ENCODE data around the gene KCNMA1.

KCNMA1 gene

DNA sequence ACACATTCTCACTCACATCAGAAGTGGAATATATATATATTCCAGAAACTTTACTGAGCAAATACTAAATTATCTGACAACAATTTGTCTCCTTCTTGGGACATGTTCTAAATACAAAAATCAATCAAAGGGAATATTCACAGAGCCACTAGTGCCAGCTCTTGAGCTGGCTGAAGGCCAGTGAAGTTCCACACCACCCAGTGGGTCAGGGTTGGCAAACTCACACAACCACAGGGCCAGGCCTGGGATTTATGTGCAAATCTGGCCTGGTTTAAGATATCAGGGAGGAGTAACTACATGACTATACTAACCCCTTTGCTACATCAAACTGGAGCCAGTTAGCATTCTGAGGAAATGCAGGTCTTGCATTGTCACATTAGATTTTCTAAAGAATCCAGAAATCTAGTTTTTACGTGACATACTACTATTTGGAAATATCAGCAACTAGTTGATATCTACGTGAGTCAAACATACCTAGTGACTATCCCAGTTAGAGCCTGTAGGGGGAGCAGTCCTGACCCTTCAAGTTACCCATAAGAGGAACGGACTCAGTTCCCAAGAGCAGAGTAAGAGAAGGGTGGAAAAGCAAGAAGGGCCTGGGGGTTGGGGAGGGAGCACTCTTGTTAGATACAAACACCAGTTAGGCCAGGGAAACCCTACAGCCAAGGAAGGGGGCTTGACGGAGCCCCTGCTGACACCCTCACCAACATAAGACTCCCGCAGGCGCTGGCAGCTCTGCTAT, 600.4 kb downstream of the KCNMA1 start:
- Histone ChIP-seq H3K4me1 (ENCODE audit: control insufficient read depth, insufficient read depth, low read length) (peaks cover 3% of the 10 kb centered on the region), H3K4me3 (ENCODE audit: low read length in 2 of 2) (no peak overlapping the region), H3K27me3 (ENCODE audit: control insufficient read depth in 1 of 2, insufficient read depth in 2 of 2, low read length in 2 of 2) (no peaks in the 10 kb centered on the region), H3K27ac (ENCODE audit: low read length) (no peak overlapping the region), H3K36me3 (ENCODE audit: control insufficient read depth in 2 of 2, insufficient read depth in 2 of 2, low read length in 2 of 2) (peaks cover 14% of the 10 kb centered on the region in 2 donors), H3K9ac (ENCODE audit: low read length in 2 of 2) (no peak overlapping the region), H3K9me3 (ENCODE audit: control insufficient read depth in 2 of 2, low read length in 2 of 2) (no peaks in the 10 kb centered on the region)

DNA sequence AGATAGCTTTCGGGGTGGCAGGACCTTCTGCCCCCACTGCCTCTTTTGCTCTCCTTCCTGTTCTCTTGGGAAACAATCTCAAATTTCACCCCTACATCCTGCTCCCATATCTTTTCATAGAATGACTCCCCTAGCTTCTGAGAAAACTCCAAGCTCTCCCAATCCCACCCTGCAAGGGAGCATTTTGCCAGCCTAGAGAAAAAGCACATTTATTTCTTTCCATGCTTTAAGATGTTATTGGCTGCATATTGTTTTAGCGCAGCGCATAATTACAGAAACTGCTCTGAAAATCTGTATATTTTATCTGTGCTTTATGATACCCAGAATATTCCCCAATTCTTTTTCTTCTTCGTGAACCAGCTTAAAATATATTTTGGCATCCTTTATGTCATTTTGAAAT, 601.3 kb downstream of the KCNMA1 start:
- Histone ChIP-seq H3K36me3 (ENCODE audit: control insufficient read depth in 2 of 2, insufficient read depth in 2 of 2, low read length in 2 of 2) (peaks cover 14% of the 10 kb centered on the region in 2 donors), H3K9me3 (ENCODE audit: control insufficient read depth in 2 of 2, low read length in 2 of 2) (no peaks in the 10 kb centered on the region), H3K4me1 (ENCODE audit: control insufficient read depth, insufficient read depth, low read length) (peaks cover 3% of the 10 kb centered on the region), H3K27me3 (ENCODE audit: control insufficient read depth in 1 of 2, insufficient read depth in 2 of 2, low read length in 2 of 2) (no peaks in the 10 kb centered on the region), H3K4me3 (ENCODE audit: low read length in 2 of 2) (no peak overlapping the region), H3K9ac (ENCODE audit: low read length in 2 of 2) (no peak overlapping the region), H3K27ac (ENCODE audit: low read length) (no peak overlapping the region)

DNA sequence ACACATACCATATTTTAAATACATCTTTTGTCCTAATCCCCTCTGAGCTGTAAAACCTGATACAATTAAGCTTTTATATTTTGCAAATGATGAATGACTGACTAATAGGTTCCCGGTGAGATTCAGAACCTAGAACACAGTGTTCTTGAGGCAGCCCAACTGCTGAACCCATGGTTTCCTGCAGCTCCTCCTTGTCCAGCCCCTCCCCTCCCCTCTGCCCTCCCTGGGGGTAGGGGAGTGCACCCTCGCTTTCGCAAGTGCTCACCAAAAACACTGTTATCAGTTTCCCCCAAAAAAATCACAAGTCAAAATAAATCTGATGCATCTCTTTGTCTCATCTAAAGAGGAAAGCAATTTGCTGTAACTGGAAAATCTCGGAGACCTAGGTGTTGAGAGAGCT, 602.8 kb downstream of the KCNMA1 start:
- Histone ChIP-seq H3K27me3 (ENCODE audit: control insufficient read depth in 1 of 2, insufficient read depth in 2 of 2, low read length in 2 of 2) (no peaks in the 10 kb centered on the region), H3K27ac (ENCODE audit: low read length) (no peak overlapping the region), H3K9ac (ENCODE audit: low read length in 2 of 2) (no peak overlapping the region), H3K36me3 (ENCODE audit: control insufficient read depth in 2 of 2, insufficient read depth in 2 of 2, low read length in 2 of 2) (peaks cover 14% of the 10 kb centered on the region in 2 donors), H3K4me1 (ENCODE audit: control insufficient read depth, insufficient read depth, low read length) (peaks cover 3% of the 10 kb centered on the region), H3K4me3 (ENCODE audit: low read length in 2 of 2) (no peak overlapping the region), H3K9me3 (ENCODE audit: control insufficient read depth in 2 of 2, low read length in 2 of 2) (no peaks in the 10 kb centered on the region)

DNA sequence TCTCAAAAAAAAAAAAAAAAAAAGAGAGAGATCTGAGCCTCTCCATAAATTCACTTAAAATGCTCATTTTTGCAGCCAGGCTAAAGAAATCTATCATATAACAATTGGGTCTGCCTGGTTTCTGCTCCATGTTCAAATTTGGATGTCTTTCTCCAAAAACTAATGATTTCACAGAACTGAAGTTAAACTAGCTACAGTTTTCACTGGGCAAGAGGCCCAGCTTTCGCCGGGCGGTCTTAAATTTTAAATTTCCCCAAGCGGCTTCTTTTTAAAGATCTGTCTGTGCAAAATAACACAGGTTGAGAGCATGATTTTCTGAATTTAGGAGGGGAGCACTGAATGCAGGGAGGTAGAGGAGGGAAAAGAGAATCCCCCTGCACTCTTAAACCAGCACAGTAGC, 603.4 kb downstream of the KCNMA1 start:
- Histone ChIP-seq H3K9ac (ENCODE audit: low read length in 2 of 2) (no peak overlapping the region), H3K9me3 (ENCODE audit: control insufficient read depth in 2 of 2, low read length in 2 of 2) (no peaks in the 10 kb centered on the region), H3K4me1 (ENCODE audit: control insufficient read depth, insufficient read depth, low read length) (peaks cover 3% of the 10 kb centered on the region), H3K36me3 (ENCODE audit: control insufficient read depth in 2 of 2, insufficient read depth in 2 of 2, low read length in 2 of 2) (peaks cover 10 to 14% of the 10 kb centered on the region in 2 donors), H3K27ac (ENCODE audit: low read length) (no peak overlapping the region), H3K4me3 (ENCODE audit: low read length in 2 of 2) (no peak overlapping the region), H3K27me3 (ENCODE audit: control insufficient read depth in 1 of 2, insufficient read depth in 2 of 2, low read length in 2 of 2) (no peaks in the 10 kb centered on the region)

DNA sequence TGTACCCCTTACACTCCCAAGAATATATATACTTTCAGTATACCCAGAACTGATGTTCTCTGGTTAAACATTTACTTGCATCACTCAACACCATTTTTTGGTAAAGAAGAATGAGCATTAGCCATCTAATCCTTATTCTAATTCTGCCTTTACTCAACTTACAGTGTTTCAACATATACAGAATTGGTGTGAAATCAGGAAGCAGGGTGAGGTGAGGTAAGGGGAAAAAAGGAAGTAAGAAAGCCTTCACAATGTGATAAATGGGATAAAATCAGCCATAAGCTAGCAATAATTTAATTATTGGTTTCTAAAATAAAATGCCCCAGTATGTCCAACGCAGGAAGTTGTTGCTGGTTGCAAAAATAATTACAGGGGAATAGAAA, 605.4 kb downstream of the KCNMA1 start:
- H3K4me1 ChIP-seq (ENCODE audit: control insufficient read depth, insufficient read depth, low read length), result no peaks in the 10 kb centered on the region
- no peak overlapping the region for H3K4me3 ChIP-seq (ENCODE audit: low read length in 2 of 2)
- no peaks in the 10 kb centered on the region for H3K9me3 ChIP-seq (ENCODE audit: control insufficient read depth in 2 of 2, low read length in 2 of 2)
- no peak overlapping the region for H3K9ac ChIP-seq (ENCODE audit: low read length in 2 of 2)
- peaks cover 4 to 6% of the 10 kb centered on the region in 2 donors for H3K36me3 ChIP-seq (ENCODE audit: control insufficient read depth in 2 of 2, insufficient read depth in 2 of 2, low read length in 2 of 2)
- no peak overlapping the region for H3K27ac ChIP-seq (ENCODE audit: low read length)
- no peaks in the 10 kb centered on the region for H3K27me3 ChIP-seq (ENCODE audit: control insufficient read depth in 1 of 2, insufficient read depth in 2 of 2, low read length in 2 of 2)

DNA sequence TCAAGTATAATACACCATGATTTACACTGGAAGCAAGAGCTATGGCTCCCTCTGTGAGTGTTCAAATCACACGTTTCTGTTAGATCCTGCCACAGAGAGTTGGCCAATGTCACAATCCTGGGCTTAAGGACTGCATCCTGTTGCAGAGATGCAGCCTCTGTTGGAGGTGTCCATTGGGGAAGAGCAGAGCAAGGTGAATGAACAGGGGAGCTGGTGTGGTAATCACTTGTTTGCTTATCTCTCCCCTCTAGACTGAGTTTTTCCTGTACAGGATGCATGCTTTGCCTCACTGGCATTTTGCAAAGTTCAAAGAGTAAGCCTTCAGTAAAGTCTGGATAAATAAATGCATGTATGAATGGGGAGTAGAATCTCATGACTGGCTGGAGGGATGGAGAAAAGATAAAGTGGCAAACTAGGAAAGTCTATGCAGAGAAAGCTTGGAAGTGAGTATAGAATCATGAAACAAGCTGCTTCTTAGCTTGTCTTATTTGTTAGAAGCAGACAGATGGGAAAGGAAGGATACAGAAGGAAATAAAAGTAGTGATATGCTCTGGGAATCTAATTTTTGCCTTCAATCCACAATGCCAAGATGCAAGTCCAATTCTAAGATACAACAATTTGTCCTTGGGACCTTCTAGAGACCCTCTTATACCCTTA, 605.9 kb downstream of the KCNMA1 start:
- no peaks in the 10 kb centered on the region for H3K27me3 ChIP-seq (ENCODE audit: control insufficient read depth in 1 of 2, insufficient read depth in 2 of 2, low read length in 2 of 2)
- no peak overlapping the region for H3K9ac ChIP-seq (ENCODE audit: low read length in 2 of 2)
- no peaks in the 10 kb centered on the region for H3K9me3 ChIP-seq (ENCODE audit: control insufficient read depth in 2 of 2, low read length in 2 of 2)
- H3K36me3 ChIP-seq (ENCODE audit: control insufficient read depth in 2 of 2, insufficient read depth in 2 of 2, low read length in 2 of 2), result peaks cover 4 to 10% of the 10 kb centered on the region in 2 donors
- H3K4me3 ChIP-seq (ENCODE audit: low read length in 2 of 2), result no peak overlapping the region
- no peak overlapping the region for H3K27ac ChIP-seq (ENCODE audit: low read length)
- H3K4me1 ChIP-seq (ENCODE audit: control insufficient read depth, insufficient read depth, low read length), result no peaks in the 10 kb centered on the region

DNA sequence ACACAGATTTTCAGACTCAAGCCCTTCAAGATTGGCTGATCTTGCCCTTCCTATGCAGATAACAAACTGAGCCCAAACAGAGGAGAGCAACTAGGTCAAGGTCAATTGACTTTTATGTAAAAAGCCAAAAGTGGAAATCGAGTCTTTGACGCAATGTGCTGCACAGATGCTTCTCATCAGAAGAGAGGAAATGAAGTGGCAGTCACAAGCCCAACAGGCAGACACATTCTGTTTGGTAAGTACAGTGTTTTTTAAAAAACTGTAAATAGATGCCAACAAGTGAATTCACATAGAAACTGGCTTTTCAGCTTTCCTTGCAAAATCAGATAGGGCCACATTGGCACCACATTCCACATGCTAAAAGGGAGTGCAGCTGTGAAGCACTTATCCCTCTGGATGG, 606.6 kb downstream of the KCNMA1 start:
- H3K4me3 ChIP-seq (ENCODE audit: low read length in 2 of 2), result no peak overlapping the region
- H3K36me3 ChIP-seq (ENCODE audit: control insufficient read depth in 2 of 2, insufficient read depth in 2 of 2, low read length in 2 of 2), result peaks cover 4 to 10% of the 10 kb centered on the region in 2 donors
- H3K9ac ChIP-seq (ENCODE audit: low read length in 2 of 2), result no peak overlapping the region
- H3K4me1 ChIP-seq (ENCODE audit: control insufficient read depth, insufficient read depth, low read length), result no peaks in the 10 kb centered on the region
- H3K9me3 ChIP-seq (ENCODE audit: control insufficient read depth in 2 of 2, low read length in 2 of 2), result no peaks in the 10 kb centered on the region
- no peaks in the 10 kb centered on the region for H3K27me3 ChIP-seq (ENCODE audit: control insufficient read depth in 1 of 2, insufficient read depth in 2 of 2, low read length in 2 of 2)
- H3K27ac ChIP-seq (ENCODE audit: low read length), result no peak overlapping the region

DNA sequence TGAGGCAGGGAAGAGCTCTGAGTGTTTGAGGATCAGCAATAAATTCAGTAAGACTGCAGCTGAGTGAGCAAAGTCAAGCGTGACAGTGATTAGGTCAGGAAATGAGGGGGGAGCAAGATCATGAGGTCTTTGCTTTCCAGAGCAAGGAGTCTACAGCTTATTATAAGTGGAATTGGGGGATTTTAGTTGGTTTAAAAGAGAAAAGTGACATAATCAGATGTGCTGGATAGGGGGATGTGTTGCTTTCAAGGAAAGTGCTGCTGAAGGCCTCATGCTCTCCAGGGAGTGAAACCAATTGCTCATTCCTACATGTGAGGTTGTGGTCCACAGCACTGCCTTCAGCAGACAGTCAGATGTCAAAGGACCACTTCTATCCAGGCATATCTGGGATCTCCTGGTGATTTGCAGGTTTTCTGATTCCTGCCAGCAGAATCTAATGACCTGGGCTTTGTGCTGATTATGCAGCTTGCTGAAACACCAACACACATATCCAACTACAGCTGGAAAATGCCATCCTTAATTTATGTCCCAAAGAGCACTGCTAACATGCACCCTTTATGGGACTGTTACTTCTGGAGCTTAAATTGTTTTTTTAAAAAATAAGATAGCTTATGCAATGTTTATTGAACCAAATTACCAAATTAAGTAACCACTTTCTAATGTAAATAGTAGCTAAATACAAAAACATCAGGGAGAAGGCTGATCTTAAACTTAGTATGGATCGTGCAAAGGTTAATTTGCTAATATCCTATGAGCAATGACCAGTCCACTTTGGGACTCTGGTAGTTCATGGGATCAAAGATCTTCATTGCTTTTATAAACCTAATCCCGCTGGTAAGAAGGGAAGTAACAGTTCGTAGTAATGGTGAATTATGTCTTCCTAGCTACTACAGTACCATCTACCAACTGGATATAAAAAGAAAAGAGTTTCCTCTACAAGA, 607.6 kb downstream of the KCNMA1 start:
- peaks cover 4 to 10% of the 10 kb centered on the region in 2 donors for H3K36me3 ChIP-seq (ENCODE audit: control insufficient read depth in 2 of 2, insufficient read depth in 2 of 2, low read length in 2 of 2)
- H3K4me1 ChIP-seq (ENCODE audit: control insufficient read depth, insufficient read depth, low read length), result no peaks in the 10 kb centered on the region
- no peak overlapping the region for H3K4me3 ChIP-seq (ENCODE audit: low read length in 2 of 2)
- H3K9ac ChIP-seq (ENCODE audit: low read length in 2 of 2), result no peak overlapping the region
- H3K27me3 ChIP-seq (ENCODE audit: control insufficient read depth in 1 of 2, insufficient read depth in 2 of 2, low read length in 2 of 2), result no peaks in the 10 kb centered on the region
- no peaks in the 10 kb centered on the region for H3K9me3 ChIP-seq (ENCODE audit: control insufficient read depth in 2 of 2, low read length in 2 of 2)
- H3K27ac ChIP-seq (ENCODE audit: low read length), result no peak overlapping the region

DNA sequence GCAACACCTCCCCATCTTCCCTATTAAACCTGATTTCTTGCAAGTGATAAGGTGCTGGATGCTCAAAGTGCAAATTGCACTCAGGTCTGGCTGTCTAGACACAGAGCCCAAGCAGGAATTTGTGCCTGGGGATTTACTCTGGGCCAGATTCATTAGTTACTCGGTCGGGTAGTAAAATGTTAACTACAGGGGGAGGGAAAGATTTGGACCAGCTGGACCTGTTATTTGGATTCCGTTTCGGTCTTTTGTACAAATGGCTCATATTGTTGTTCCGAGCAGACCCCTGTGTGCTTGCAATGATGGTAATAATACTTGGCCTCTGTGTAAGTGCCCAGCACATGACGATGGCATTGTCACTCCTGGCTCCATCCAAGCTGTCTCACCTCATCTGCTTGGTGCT, 609.6 kb downstream of the KCNMA1 start:
- Histone ChIP-seq H3K4me1 (ENCODE audit: control insufficient read depth, insufficient read depth, low read length) (no peaks in the 10 kb centered on the region), H3K36me3 (ENCODE audit: control insufficient read depth in 2 of 2, insufficient read depth in 2 of 2, low read length in 2 of 2) (peaks cover 4 to 13% of the 10 kb centered on the region in 2 donors), H3K4me3 (ENCODE audit: low read length in 2 of 2) (no peak overlapping the region), H3K27me3 (ENCODE audit: control insufficient read depth in 1 of 2, insufficient read depth in 2 of 2, low read length in 2 of 2) (no peaks in the 10 kb centered on the region), H3K9ac (ENCODE audit: low read length in 2 of 2) (no peak overlapping the region), H3K9me3 (ENCODE audit: control insufficient read depth in 2 of 2, low read length in 2 of 2) (no peaks in the 10 kb centered on the region), H3K27ac (ENCODE audit: low read length) (no peak overlapping the region)

DNA sequence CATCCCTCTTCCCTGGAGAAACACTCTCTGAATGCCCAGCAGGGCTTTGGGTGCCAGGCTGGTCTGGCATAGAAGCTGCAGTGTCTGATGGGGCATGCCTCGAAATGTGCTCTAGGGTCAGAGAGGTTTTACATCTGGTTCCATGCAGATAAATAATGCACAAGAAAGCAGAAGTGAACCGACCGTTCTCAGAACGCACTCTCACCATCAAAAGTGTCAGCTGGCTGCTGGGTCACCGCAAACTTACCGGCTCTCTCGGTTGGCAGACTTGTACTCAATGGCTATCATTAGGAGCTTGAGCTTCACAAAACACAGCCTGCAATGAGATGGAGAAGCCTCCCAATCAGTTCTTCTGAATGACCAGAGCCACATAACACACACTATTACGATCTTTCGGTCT, 610.0 kb downstream of the KCNMA1 start:
- Histone ChIP-seq H3K36me3 (ENCODE audit: control insufficient read depth in 2 of 2, insufficient read depth in 2 of 2, low read length in 2 of 2) (peaks cover 4 to 13% of the 10 kb centered on the region in 2 donors), H3K4me1 (ENCODE audit: control insufficient read depth, insufficient read depth, low read length) (no peaks in the 10 kb centered on the region), H3K4me3 (ENCODE audit: low read length in 2 of 2) (no peak overlapping the region), H3K9me3 (ENCODE audit: control insufficient read depth in 2 of 2, low read length in 2 of 2) (no peaks in the 10 kb centered on the region), H3K9ac (ENCODE audit: low read length in 2 of 2) (no peak overlapping the region), H3K27ac (ENCODE audit: low read length) (no peak overlapping the region), H3K27me3 (ENCODE audit: control insufficient read depth in 1 of 2, insufficient read depth in 2 of 2, low read length in 2 of 2) (no peaks in the 10 kb centered on the region)
